Measurements from ENCODE around the gene TMSB10. TPM values are rescaled to one million over a fixed set of nuclear protein-coding genes. Genes with fewer than 3 reads are reported as not detected.
"Not testable (repeated sequence)": the region's sequence is repeated elsewhere in the genome, so short reads cannot be mapped to it uniquely, and the experiment has no call there.

The TMSB10 gene
- 5,849 and 5,911 TPM in 2 replicates for total RNA-seq

- intact Hi-C loops (cut with micrococcal nuclease) = loop anchor here (1.0 to 5.0 kb wide), 7 partner anchors 11 to 123 kb away; no protein-coding TSS in a partner anchor
These were observed at the start of gene TMSB10 for GRCh38 chr2:84905181-84906107. TMSB10 (plus strand) TSS chr2:84905656.

DNA sequence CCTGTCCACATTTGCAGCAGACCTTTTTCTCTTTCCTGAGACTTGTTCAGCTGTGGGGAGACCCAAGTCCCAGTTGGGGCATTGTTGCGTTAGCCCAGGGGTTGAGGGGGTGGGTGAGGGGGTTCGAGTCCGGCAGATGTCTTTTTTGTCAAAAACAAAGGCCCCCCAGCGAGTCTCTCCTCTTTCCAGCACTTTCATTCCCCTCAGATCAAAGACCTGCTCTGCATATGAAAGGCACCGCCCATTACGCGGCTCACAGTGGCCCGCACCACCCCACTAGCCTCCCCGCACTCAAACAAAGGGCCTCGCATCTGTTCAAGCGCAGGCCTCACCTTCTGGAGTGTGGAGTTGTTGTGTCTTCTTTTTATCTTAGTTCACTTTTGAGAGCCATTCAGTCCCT, 49.7 kb upstream of the TMSB10 start:
- intact Hi-C loops (cut with micrococcal nuclease) = loop anchor here (2.0 kb wide), 1 partner anchor 73 kb away; no protein-coding TSS in a partner anchor

- intact Hi-C loops (cut with micrococcal nuclease) = loop anchor here (1.0 to 2.0 kb wide), 2 partner anchors 7 to 74 kb away; no protein-coding TSS in a partner anchor
These were observed 48.7 kb upstream of the TMSB10 start for GRCh38 chr2:84856787-84857186.

DNA sequence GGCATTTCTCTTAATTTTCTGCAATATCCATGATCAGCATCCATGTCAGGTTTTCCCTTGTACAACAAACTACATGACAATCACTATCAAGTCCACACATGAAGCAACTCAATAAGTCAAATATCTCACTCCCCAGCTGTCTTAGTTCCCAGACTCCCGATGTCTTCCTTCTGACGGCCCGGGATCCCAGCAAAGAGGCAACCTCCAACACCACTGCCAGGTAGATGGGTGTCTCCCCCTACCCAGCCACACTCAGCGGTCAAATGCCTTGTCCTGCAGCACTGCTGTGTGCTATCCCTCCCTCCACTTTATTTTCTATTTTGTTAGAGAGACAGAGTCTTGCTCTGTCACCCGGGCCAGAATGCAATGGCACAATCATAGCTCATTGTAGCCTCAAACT, 47.9 kb upstream of the TMSB10 start:
- intact Hi-C loops (cut with micrococcal nuclease) = loop anchor here (1.0 to 2.0 kb wide), 2 partner anchors 8 to 75 kb away; no protein-coding TSS in a partner anchor

DNA sequence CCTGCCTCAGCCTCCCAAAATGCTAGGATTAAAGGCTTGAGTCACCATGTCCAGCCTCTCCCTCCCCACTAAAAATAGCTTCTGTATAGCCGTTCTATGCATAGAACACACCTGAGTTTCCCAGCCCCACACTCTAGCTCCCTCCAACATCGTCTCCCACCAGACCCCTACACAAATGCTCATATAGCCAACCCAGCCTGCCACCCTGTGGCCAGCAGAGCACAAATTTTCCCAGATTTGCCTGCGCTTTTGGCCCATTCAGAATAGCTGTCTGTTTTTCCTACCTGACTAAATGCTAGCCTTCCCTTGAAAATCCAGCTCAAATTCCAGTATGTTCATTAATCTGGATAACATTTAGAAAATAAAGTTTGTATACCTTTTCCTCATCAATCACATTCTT, 47.3 kb upstream of the TMSB10 start:
- intact Hi-C loops (cut with micrococcal nuclease) = no loop called here

GRCh38 chr2:84858937-84859336, 46.5 kb upstream of the TMSB10 start:
- intact Hi-C loops (cut with micrococcal nuclease) = no loop called here

GRCh38 chr2:84861539-84861938, 43.9 kb upstream of the TMSB10 start:
- intact Hi-C loops (cut with micrococcal nuclease) = no loop called here

DNA sequence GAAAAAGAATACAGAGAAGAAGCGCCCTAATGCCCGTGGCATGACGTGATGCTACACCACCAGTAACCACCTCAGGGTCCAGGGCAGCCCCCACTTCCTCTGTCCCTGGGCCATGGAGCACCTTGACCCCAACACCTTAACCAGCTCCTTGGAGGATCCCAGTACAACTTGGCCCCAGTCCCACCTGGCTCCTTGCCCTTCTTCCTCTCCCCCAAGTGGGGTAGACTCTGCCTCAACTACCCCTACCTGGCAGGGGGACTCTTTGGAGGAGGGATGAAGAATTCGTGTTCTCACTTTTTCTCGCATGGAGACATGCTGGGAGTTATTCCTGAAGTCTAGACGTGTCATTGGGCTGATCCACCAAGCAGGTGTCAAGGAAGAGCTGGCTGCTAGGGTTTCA, 43.5 kb upstream of the TMSB10 start:
- intact Hi-C loops (cut with micrococcal nuclease) = no loop called here

DNA sequence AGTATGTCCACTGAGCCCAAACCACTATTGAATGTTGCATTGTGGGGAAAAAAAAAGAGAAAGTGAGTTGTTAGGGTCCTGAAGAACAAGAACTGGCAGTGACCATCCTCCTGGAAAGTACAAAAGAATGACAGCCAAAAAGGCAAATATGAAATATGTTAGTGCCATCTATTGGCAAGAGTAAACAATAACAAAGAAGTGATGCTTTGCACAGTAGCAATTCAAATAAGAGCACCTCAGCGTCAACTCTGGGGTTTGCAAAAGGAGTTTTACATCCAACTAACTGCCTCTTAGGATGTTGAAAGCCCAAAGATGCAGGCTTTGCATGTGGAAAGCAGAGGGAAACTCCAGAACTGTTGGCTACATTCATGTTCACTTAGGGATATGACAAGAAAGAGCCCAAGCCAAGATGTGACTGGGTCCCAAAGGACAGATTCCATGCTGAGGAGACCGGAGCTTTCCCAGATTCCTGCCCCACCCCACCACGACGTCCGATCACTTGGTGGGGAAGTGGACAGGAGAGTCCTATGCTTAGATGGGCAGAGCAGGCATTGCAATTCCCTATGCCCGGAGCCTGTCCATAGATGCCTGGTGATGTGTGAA, 40.2 kb upstream of the TMSB10 start:
- intact Hi-C loops (cut with micrococcal nuclease) = loop anchor here (1.0 to 5.0 kb wide), 4 partner anchors 17 to 370 kb away; no protein-coding TSS in a partner anchor

- intact Hi-C loops (cut with micrococcal nuclease) = loop anchor here (5.0 kb wide), 2 partner anchors 124 to 234 kb away; no protein-coding TSS in a partner anchor
These were observed 39.3 kb upstream of the TMSB10 start for GRCh38 chr2:84866122-84866521.

GRCh38 chr2:84868327-84868726, 37.1 kb upstream of the TMSB10 start:
- intact Hi-C loops (cut with micrococcal nuclease) = loop anchor here (5.0 kb wide), 2 partner anchors 126 to 236 kb away; no protein-coding TSS in a partner anchor

- intact Hi-C loops (cut with micrococcal nuclease) = no loop called here
These were observed 35.1 kb upstream of the TMSB10 start for GRCh38 chr2:84870306-84870705.

- intact Hi-C loops (cut with micrococcal nuclease) = not testable (repeated sequence)
These were observed 32.8 kb upstream of the TMSB10 start for GRCh38 chr2:84872691-84873090.

DNA sequence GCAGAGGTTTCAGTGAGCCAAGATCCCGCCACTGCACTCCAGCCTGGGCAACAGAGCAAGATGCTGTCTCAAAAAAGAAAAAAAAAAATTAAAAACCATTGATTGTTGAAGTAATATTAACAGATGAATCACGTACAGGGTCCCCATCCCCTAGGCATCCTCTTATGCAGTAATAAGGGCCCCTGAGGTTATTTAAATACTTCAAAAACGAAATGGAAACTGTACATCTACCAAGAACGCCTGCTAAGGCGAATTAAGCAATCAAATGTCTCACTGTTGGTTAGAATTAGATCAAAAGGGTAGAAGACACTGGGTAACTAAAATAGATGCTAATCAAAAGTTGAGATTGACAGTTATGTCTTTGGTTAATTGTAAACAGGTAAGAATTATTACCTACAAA, 32.1 kb upstream of the TMSB10 start:
- intact Hi-C loops (cut with micrococcal nuclease) = no loop called here

- intact Hi-C loops (cut with micrococcal nuclease) = loop anchor here (5.0 kb wide), 1 partner anchor 42 kb away; no protein-coding TSS in a partner anchor
These were observed 30.9 kb upstream of the TMSB10 start for GRCh38 chr2:84874381-84875212.

- intact Hi-C loops (cut with micrococcal nuclease) = loop anchor here (5.0 kb wide), 1 partner anchor 43 kb away; no protein-coding TSS in a partner anchor
These were observed 30.3 kb upstream of the TMSB10 start for GRCh38 chr2:84875213-84875560.

DNA sequence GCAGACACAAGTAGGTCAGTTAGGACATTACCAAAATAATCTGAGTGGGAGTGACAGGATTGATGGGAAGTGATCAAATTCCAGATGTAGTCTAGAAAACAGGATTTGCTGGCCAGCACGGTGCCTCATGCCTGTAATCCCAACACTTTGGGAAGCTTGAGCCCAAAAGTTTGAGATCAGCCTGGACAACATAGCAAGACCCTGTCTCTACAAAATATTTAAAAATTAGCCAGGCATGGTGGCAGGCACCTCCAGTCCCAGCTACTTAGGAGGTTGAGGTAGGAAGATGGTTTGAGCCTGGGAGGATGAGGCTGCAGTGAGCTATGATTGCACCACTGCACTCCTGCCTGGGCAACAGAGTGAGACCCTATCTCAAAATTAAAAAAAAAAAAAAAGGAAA, 29.8 kb upstream of the TMSB10 start:
- intact Hi-C loops (cut with micrococcal nuclease) = loop anchor here (5.0 kb wide), 1 partner anchor 43 kb away; no protein-coding TSS in a partner anchor

- intact Hi-C loops (cut with micrococcal nuclease) = loop anchor here (5.0 kb wide), 1 partner anchor 44 kb away; no protein-coding TSS in a partner anchor
These were observed 29.1 kb upstream of the TMSB10 start for GRCh38 chr2:84876369-84876768.

GRCh38 chr2:84878459-84878858, 27.0 kb upstream of the TMSB10 start:
- intact Hi-C loops (cut with micrococcal nuclease) = loop anchor here (5.0 kb wide), 1 partner anchor 46 kb away; no protein-coding TSS in a partner anchor

- intact Hi-C loops (cut with micrococcal nuclease) = loop anchor here (5.0 kb wide), 1 partner anchor 47 kb away; no protein-coding TSS in a partner anchor
These were observed 26.4 kb upstream of the TMSB10 start for GRCh38 chr2:84878896-84879583.

Data from T-helper 2 cell treated with Interferon-gamma antibody and Interleukin-4, amounts not matched to agents 100 ng/mL and 5 ng/mL, for 36 hours (primary cell).